ENCODE data around the gene SESN3.

Gene SESN3

GRCh38 chr11:95119361-95120060 is 111.5 kb downstream of the SESN3 start:
- no peak for DNase-seq (ENCODE audit: low read depth)

- no peak for DNase-seq (ENCODE audit: low read depth)
These were observed 115.4 kb downstream of the SESN3 start for GRCh38 chr11:95115597-95115996.
